Gastrocnemius medialis (tissue), 4 donors: ENCODE results near the gene FRG2.
"Not testable (repeated sequence)": the region's sequence is repeated elsewhere in the genome, so short reads cannot be mapped to it uniquely, and the experiment has no call there.

Source experiments
- POLR2A ChIP-seq, 2 donors: fragments of 450-650 bp; IDR thresholded peaks; one replicate each; pipeline ENCODE4 v1.6.1; 2017; ENCODE audit warnings: antibody characterized with exemption in 2 of 2, mild to moderate bottlenecking in 2 of 2, moderate library complexity in 2 of 2
- TF ChIP-seq, protein P1 (sequence below), 5 experiments: fragments of 450-650 bp in 3 of 5; fragments of 200-600 bp in 2 of 5; sonication (generic) in 2 of 5; IDR thresholded peaks in 4 of 5; conservative IDR thresholded peaks in 1 of 5; 1 replicate in 4 of 5; 2 replicates in 1 of 5; pipeline ENCODE4 v1.5.1; 2016 to 2019; ENCODE audit warnings: antibody characterized with exemption in 5 of 5, mild to moderate bottlenecking in 3 of 5, moderate library complexity in 3 of 5

DNA sequence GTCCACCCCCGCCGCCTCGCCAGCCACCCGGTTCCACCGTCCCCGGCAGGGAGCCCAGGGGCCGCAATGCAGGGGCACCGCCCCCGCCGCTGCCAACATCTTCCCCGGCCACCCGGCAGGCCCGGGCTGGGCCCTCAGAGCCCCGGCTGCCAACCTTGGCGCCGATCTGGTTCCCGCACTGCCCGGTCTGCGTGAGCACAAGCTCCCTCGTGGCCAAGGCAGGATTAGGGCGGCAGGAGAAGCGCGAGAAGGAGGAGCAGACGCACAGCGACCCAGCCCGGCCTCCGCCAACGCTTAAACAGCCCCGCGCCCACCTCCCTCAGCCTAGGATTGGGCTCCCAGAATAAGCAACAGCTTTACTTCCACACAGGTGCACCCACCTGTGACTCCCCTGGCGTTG, 42.4 kb downstream of the FRG2 start:
- TF ChIP-seq, protein P1, sequence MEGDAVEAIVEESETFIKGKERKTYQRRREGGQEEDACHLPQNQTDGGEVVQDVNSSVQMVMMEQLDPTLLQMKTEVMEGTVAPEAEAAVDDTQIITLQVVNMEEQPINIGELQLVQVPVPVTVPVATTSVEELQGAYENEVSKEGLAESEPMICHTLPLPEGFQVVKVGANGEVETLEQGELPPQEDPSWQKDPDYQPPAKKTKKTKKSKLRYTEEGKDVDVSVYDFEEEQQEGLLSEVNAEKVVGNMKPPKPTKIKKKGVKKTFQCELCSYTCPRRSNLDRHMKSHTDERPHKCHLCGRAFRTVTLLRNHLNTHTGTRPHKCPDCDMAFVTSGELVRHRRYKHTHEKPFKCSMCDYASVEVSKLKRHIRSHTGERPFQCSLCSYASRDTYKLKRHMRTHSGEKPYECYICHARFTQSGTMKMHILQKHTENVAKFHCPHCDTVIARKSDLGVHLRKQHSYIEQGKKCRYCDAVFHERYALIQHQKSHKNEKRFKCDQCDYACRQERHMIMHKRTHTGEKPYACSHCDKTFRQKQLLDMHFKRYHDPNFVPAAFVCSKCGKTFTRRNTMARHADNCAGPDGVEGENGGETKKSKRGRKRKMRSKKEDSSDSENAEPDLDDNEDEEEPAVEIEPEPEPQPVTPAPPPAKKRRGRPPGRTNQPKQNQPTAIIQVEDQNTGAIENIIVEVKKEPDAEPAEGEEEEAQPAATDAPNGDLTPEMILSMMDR (IDR thresholded peaks at IDR 0.05 in 4 of 5, conservative IDR thresholded peaks at IDR 0.05 in 1 of 5): not testable (repeated sequence)
- not testable (repeated sequence) for TF ChIP-seq POLR2A (IDR thresholded peaks at IDR 0.05)
